NCI-H1092 treated with DMSO at 0.1 percent for 48 hours (cell line): Measurements from ENCODE around the gene LIX1L.
A peak's percentile ranks its signal among the peaks of the same experiment; 100 is the strongest.

ENCODE experiments used
- DNase-seq: peaks from one replicate; lab custom pipeline; 2025; lab: John Stamatoyannopoulos, UW

The LIX1L gene

DNA sequence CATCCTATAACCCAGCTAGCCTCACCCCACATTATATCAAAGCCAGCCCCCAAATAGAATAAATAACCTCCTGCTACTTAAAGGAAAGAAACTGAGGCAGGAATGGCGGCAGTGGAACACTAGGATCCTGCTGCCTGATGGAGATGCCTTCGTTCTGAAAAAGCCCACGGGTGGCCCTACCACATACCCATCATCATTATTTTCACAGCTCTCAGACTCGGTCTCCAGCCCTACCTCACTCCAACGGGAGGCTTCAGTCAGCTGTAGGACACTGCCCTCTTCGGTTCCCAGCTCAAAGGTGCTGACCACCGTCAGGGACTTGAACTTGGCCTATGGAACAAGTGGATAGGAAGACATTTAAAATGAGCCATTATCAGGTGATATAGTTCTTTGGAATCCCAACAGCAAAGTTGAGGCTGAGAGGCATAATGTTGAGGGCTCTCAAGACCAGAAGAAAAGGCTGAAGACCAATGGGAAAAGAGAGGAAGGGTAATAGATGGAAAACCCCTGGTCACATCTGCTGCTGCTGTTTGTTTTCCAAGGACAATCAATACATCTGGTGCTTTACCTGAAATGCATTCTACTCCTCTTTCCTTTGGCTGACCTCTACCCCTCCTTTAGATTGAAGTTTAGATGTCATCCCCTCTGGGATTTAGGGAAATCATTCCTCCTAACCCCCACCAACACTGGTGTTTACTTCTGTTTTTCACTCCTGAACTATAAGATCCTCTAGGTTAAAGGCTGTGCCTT is 64.3 kb downstream of the LIX1L start:
- no peak for DNase-seq

DNA sequence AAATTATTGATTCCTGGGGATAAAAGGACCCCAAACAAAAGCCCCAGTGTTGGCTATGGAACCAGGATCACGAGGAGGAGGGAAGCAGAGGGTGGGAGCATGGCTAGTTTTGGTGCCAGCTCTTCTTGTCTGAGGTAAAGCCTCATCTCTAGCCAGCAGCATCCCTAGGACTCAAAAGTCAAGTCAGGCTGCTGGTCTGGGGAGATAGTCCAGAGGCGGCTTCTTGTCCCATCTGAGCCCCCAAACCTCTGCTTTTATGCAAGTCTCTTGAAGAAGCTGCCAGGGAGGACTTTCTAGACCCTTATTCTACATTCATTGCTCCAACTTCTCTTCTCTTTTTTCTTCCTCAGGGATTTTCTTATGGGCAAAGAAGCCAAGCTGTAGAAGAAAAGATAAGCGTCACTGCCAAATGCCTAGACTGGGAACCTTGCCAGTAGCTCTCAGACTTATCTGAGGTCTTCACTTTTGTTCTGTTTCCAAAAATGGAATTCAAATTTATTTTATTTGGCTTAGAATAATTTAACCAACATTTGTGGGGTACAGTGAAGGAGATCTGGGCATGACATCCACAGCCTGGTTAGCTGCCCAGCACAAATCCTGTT is 65.2 kb downstream of the LIX1L start:
- no peak for DNase-seq

DNA sequence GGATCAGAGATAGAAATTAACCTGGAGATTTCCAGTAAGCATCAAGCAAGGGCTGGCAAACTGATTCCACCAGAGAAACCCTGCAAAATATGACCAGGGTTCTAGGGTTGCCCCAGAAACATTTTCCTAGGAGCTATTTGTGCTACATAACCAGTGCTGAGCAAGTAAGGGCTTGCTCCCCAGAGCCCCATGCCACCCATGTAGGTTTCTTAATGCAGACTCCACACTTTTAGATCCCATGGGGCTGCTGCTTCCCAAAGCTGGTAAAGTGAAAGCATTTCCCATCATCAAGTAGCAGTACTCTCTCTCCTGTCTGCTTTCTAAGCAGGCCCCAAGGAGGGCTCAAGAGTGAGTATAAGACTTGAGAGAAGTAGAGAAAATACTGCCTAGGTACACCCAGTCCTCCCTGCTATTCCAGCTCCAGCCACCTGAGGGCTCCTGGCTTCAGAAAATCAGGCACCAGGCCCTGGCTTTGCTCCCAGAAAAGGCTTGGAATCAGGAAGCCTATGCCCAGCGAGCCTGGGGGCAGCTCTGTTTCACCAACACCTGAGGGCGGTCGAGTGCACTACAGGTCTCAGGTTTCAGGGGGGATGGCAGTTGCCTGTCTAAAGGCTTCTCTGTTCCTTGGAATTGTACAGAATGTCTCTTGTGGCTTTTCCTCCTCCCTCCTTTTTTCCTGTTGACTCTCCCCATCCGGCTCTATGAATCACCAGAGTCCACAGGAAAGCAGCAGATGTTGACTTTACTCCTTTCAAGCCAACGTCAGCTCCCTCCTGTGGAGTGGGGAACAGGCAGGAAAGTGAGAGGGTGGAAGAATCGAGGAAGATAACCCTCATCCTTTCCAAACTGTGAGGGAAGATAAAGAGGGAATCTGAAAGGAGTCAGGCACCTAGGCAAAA is 66.0 kb downstream of the LIX1L start:
- DNase-seq: peak; percentile 98

DNA sequence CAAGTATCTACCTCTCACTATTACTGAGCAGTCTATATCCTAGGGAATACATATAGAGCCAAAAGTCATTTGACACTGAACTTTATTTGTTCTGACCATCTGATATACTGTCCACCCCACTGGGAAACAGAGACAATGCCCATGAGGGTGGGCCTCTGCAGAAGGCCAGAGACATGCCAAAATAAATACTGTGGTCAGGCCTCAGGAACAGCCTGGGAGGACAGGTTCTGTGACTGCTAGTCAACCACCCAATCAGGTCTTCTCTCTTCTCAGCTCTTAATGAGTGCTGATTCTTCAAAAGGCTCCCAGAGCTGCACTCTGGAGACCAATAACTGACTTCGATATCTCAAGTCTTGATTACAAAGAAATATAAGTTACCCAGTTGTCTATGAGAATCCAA is 66.7 kb downstream of the LIX1L start:
- DNase-seq: peak; percentile 46

DNA sequence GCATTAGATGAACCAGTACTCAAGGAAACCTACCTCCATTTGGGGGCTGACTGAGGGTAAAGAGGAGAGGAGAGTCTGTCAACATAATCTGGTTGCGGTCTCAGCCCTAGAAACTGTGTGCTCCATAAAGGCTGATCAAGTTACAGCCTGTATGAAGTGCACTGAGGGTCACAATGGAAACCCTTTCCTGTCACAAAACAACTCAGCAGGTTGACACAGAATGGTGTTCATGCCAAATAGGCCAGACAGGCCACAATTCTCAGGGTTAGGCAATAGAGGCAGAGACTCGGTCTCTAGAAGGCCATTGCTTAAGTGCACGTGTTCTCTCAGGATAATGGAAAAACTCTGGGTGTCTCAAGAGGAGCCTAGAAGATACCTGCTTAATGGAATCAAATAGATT is 68.1 kb downstream of the LIX1L start:
- peak; percentile 82 for DNase-seq

DNA sequence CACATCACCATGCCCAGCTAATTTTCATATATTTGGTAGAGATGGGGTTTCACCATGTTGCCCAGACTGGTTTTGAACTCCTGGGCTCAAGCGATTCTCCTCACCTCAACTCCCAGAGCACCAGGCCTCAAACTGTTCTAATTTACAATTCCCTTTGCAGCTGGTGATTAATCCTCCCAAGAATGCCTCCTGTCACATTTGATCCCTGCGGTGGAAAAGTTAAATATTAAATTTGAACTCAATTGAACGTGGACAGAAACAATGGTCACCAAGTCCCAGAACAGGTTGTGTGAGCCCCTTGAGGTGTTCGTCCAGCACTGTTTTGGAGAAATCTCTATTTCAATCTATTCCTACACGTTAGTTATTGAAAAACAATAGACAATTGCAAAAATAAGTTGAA is 70.2 kb downstream of the LIX1L start:
- DNase-seq: no peak

DNA sequence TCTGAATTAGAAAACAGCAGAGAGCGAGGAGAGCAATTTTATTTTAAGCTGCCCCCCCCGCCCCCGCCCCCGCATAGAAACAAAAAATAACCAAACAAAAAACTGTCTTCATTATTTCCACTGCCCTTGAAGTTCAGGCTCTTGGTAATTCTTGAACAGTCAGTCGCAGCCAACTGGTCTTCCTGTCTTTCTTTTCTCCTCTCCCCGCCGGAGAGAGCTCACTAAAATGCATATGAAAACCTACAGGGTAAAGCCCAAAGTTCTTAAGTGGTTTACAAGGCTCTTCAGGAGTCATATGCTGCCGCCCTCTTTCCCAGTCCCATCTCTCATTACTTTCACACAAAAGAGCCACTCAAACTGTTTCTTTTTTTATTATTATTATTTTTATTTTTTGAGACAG is 71.0 kb downstream of the LIX1L start:
- no peak for DNase-seq

DNA sequence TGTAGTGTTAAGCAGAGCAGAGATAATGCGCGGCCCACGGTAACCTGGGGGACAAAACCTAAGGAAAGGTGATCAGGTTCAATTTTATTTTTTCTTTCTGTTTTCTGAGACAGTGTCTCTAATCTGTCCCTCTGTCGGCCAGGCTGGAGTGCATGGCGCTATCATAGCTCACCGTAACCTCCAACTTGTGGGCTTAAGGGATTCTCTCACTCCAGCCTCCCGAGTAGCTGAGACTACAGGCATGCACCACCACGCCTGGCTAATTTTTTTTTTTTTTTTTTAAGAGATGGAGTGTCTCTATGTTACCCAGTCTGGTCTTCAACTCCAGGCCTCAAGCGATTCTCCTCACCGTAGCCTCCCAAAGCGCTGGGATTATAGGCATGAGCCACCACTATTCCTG is 71.4 kb downstream of the LIX1L start:
- no peak for DNase-seq

DNA sequence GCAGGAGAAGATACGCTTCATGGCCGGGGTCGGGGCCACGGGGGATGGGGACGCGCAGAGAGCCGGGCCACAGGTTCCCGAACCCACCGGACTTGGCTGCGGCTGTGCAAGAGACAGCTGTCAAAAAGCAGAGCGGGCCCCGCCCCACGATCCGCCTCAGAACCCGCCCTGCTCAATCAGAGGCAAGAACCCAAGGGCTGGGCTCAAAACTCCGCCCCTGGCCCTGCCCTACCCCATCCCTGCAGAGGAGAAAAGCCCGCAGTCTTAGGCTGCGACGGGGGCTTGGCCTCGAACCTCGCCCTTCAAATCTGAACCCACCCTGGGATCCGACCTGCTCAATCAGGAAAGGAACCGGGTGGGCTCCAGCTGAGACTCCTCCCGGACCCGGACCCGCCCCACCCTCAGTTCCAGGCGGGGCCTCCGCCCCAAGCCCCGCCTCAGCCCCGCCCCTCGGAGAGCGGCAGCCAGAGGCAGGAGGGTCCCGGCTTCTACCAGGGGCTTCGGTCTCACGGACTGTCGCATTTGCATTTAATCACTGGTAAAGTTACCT is 72.0 kb downstream of the LIX1L start, which contains the start of gene ANKRD35:
Gene ANKRD35, minus strand, starts transcription at position 129 of the 550 bp plus-strand sequence. Its CDS starts 108 bp downstream, at position 21.
- DNase-seq: peak; percentile 87

DNA sequence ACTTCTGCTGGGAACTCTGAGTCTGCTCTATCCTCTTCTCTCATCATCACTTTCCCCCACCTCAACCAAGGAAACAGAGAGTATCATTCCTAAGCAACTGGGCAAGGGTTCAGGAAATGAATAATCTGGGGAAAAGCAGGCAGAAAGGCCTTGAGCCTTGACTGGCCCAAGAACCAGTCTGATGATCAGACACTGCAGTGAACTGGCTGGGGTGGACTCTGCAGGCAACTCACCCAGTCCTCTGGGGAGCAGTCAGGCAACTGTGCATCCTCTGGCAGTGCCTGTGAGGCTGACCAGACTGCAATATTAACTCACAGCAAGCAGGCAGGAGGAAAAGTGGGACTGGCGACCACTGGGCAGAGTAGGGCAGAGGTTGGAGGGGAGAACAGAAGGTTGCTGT is 73.1 kb downstream of the LIX1L start:
- DNase-seq: no peak
